ENCODE results near the gene HOXA9. TPM values are rescaled to one million over a fixed set of nuclear protein-coding genes. Genes with fewer than 3 reads are reported as not detected.
A peak's percentile ranks its signal among the peaks of the same experiment; 100 is the strongest.

The HOXA9 gene
- total and polyA plus RNA-seq, 7 donors: 13.0 to 35.7 (median 21.6) TPM

DNA sequence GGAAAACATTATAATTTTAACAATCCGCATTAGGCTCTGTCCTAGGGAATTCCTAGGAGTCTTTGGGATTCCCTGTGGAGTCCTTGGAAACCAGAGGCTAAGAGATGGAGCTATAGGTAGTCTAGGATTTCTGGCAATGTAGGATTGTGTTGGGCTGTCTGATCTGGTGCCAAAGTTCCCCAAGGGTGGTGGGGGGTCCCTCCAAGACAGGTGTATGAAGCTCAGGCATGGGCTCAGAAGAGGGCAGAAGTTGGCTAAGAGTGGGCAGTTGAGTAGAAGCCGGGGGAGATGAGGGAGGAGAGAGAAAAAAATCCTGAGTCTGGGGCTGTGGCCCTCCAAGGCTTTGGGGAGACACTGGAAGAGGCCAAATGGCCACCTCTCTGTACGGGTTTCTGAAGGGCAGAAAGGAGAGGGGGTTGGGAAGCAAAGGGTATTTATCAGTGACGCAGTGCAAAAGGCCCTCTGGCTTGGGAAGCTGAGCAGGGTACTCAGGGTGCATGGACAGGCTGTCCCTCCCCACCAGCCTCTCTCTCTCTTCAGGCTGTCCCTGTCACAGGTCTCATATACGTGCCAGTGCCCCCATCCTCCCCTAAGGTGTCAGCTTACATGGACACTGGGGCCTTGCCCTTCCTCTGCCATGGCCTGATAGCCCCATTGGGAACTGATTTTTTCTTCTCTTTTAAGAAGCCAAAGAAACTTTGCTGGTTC lies 18.7 kb downstream of the HOXA9 start:
- peaks cover 0 to 61% (median 43%) of the 10 kb centered on the region in 4 donors for H3K4me1 ChIP-seq
- DNase-seq: peak; percentile 70
- peak overlapping the region in 3 of 4 donors; percentile 91 to 96 (median 95) for H3K27ac ChIP-seq
- H3K4me3 ChIP-seq: peak overlapping the region in 2 of 4 donors; percentile 64 to 67
- TF ChIP-seq EP300 (IDR thresholded peaks at IDR 0.05) (no peak), POLR2A (IDR thresholded peaks at IDR 0.05) (no peak), POLR2AphosphoS5 (IDR thresholded peaks at IDR 0.05) (no peak)
- TF ChIP-seq, protein P1, sequence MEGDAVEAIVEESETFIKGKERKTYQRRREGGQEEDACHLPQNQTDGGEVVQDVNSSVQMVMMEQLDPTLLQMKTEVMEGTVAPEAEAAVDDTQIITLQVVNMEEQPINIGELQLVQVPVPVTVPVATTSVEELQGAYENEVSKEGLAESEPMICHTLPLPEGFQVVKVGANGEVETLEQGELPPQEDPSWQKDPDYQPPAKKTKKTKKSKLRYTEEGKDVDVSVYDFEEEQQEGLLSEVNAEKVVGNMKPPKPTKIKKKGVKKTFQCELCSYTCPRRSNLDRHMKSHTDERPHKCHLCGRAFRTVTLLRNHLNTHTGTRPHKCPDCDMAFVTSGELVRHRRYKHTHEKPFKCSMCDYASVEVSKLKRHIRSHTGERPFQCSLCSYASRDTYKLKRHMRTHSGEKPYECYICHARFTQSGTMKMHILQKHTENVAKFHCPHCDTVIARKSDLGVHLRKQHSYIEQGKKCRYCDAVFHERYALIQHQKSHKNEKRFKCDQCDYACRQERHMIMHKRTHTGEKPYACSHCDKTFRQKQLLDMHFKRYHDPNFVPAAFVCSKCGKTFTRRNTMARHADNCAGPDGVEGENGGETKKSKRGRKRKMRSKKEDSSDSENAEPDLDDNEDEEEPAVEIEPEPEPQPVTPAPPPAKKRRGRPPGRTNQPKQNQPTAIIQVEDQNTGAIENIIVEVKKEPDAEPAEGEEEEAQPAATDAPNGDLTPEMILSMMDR (IDR thresholded peaks at IDR 0.05): no peak
- H3K27me3 ChIP-seq: no peaks in the 10 kb centered on the region
- intact Hi-C loops (cut with DNase I): no loop called here
- WGBS, 2 donors: 24 to 61% methylated on average over 5 of the region's 5 CpGs
- H3K36me3 ChIP-seq: peaks cover 15 to 27% (median 17%) of the 10 kb centered on the region in 4 donors
- no peaks in the 10 kb centered on the region for H3K9me3 ChIP-seq

DNA sequence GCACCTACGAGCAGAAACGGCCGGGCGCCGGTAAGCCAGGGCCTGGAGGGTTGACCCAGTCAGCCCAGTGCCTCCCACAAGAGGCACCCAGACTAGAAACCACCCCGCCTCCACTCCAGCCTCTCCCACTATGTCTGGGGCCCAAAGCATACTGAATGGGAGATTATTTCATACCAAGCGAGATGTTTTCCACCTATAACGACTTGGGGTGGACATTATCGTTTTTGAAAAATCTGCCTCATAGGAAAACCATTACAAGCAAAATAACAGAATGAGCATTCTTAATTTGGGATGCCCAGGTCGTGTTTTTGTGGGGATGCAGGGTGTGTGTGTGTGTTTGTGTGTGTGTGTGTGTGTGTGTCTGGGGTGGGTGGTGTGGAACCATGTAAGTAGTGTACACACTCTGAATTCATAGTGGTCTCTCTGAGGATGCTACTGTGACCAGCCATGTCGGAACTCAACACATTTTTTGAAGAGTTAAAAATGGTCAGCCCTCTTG lies 19.4 kb downstream of the HOXA9 start:
- Histone ChIP-seq H3K27me3 (no peaks in the 10 kb centered on the region), H3K27ac (peak overlapping the region in 3 of 4 donors; percentile 91 to 96 (median 95)), H3K9me3 (no peaks in the 10 kb centered on the region), H3K4me3 (no peak overlapping the region), H3K36me3 (peaks cover 15 to 34% (median 17%) of the 10 kb centered on the region in 4 donors), H3K4me1 (peaks cover 0 to 56% (median 43%) of the 10 kb centered on the region in 4 donors)
- no peak for DNase-seq
- intact Hi-C loops (cut with DNase I): no loop called here
- TF ChIP-seq POLR2A (IDR thresholded peaks at IDR 0.05) (no peak), EP300 (IDR thresholded peaks at IDR 0.05) (no peak), POLR2AphosphoS5 (IDR thresholded peaks at IDR 0.05) (no peak)
- TF ChIP-seq, protein P1 (IDR thresholded peaks at IDR 0.05): no peak
- WGBS, 2 donors: 13 to 68% methylated on average over 11 of the region's 11 CpGs

DNA sequence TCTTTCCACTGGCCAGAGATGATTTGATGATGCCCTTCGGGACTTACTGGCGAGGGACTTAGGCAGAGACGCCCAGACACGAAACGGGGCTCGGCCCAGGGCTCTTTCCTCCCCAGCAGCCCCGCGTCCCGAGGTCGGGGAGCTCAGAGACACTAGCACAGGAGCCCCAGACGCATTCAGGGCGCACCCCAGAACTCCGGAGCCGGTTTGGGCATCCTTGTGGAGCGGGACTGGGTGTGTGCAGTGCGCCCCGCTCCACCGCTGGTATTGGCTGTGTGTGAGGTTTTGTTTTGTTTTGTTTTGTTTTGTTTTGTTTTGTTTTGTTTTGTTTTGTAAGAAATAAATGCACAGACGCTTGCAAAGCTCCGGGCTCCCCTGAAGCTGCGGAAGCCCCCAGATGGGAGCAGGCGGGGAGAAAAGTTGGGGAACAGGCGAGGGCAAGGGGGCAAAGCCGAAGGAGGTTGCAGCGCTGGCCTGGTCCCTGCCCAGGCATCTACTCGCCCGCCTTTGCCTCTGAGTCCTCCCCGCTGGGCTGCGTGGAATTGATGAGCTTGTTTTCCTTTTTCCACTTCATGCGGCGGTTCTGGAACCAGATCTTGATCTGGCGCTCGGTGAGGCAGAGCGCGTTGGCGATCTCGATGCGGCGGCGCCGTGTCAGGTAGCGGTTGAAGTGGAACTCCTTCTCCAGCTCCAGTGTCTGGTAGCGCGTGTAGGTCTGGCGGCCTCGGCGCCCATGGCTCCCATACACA lies 20.0 kb downstream of the HOXA9 start:
- Histone ChIP-seq H3K36me3 (peaks cover 15 to 35% (median 17%) of the 10 kb centered on the region in 4 donors), H3K27ac (peak overlapping the region in 3 of 4 donors; percentile 52 to 93 (median 91)), H3K9me3 (no peaks in the 10 kb centered on the region), H3K4me3 (no peak overlapping the region), H3K4me1 (peaks cover 0 to 55% (median 42%) of the 10 kb centered on the region in 4 donors), H3K27me3 (no peaks in the 10 kb centered on the region)
- WGBS, 2 donors: 14 to 62% methylated on average over 47 of the region's 47 CpGs
- peak; percentile 67 for DNase-seq
- intact Hi-C loops (cut with DNase I): no loop called here
- TF ChIP-seq, protein P1 (IDR thresholded peaks at IDR 0.05): no peak

DNA sequence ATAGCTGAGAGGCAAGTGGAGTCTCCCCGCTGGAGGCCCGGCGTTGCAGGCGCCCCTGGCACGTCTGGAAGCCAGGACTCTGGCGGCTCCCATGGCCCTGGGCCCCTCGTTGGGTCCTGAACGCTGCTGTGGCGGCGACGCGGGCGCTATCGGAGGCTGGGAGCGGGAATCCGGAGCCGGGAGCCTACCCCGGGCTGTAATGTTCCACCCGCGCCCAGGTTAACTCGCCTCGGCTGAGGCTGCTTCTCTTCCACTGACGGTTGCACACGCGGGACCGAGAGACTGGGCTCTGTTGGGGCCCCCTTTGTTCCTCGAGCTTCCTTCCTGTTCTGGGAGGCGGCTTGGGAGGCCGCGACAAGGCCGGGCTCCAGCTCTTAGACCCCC lies 20.6 kb downstream of the HOXA9 start:
- 8 to 50% methylated on average over 31 of the region's 31 CpGs for WGBS, 2 donors
- H3K4me1 ChIP-seq: peaks cover 0 to 49% (median 39%) of the 10 kb centered on the region in 4 donors
- DNase-seq: peak; percentile 65
- H3K27me3 ChIP-seq: no peaks in the 10 kb centered on the region
- no peak for TF ChIP-seq POLR2A (IDR thresholded peaks at IDR 0.05)
- TF ChIP-seq POLR2AphosphoS5 (IDR thresholded peaks at IDR 0.05): no peak
- TF ChIP-seq, protein P1 (IDR thresholded peaks at IDR 0.05): no peak
- H3K9me3 ChIP-seq: no peaks in the 10 kb centered on the region
- peaks cover 15 to 36% (median 17%) of the 10 kb centered on the region in 4 donors for H3K36me3 ChIP-seq
- intact Hi-C loops (cut with DNase I): no loop called here
- H3K27ac ChIP-seq: peak overlapping the region in 3 of 4 donors; percentile 52 to 93 (median 91)
- H3K4me3 ChIP-seq: peak overlapping the region in 1 of 4 donors; percentile 60

All from sigmoid colon (tissue), 7 donors.